Fibroblast of the aortic adventitia (primary cell): ENCODE data around the gene GPX8. TPM values are rescaled to one million over a fixed set of nuclear protein-coding genes. Genes with fewer than 3 reads are reported as not detected.

Source experiments
- DNase-seq: peaks from one replicate; pipeline ENCODE4 v3.0.0-alpha.2; 2010; ENCODE audit warnings: low read depth
- H3K4me3 ChIP-seq: 2 replicates; pipeline ENCODE4 v1.5.1; 2011; ENCODE audit warnings: low read depth, mild to moderate bottlenecking, control low read depth, low read length, moderate library complexity
- total RNA-seq: library from RNA; depleted of rRNA; stranded (reverse); fragments of >200 nt; gene quantifications from 2 replicates; pipeline ENCODE4 v1.2.3, GENCODE V29; 2012; ENCODE audit warnings: low replicate concordance
- TF ChIP-seq, protein P1 (sequence below): IDR thresholded peaks from 2 replicates; pipeline ENCODE4 v1.5.1; 2011; ENCODE audit warnings: mild to moderate bottlenecking, low read length, control low read depth, inconsistent platforms; ENCODE audit not compliant: insufficient read depth

Gene GPX8
- total RNA-seq, 1 donor = 244 TPM

DNA sequence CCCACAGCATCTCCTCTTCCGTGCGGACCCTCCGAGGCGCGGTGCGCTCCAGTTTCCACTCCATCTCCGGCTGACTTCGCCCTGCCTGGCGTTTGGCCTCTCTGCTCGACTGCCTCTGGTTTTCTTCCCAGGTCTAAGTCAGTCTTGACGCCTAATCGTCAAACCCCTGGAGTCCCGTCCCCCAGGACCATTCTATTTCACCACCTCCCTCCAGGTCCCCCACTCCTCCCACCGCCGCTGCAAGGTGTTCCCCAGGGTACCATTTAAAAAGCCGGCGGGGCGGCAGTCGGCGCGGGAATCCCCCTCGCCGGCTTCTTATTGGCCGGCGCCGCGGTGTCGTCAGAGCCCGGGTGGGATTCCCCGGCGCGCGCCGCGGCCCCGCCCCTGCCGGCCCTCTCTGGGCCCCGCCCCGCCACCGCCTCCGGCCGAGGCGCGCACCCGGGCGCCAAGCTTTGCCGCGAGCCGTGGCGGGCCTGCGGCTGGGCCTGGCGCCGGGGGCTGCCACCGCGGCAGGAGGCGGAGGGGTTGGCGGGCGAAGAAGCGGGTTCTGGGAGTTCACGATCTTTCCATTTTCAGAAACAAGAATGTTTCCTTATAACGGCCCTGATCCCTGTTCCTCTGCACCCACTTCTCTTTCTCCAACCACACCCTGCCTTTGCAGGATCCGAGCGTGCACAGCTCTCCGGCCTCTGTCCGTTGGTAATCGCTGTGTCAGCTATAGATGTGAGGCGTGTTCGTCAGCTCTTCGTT, 13.1 kb downstream of the GPX8 start, which contains the start of gene CDC20B:
CDC20B (minus strand) TSS at position 241 of the 750 bp plus-strand sequence; CDS start at position 64, 177 bp downstream.
- H3K4me3 ChIP-seq = peak within 1 kb of the TSS; percentile 69
- peak; percentile 50 for DNase-seq
- TF ChIP-seq, protein P1, sequence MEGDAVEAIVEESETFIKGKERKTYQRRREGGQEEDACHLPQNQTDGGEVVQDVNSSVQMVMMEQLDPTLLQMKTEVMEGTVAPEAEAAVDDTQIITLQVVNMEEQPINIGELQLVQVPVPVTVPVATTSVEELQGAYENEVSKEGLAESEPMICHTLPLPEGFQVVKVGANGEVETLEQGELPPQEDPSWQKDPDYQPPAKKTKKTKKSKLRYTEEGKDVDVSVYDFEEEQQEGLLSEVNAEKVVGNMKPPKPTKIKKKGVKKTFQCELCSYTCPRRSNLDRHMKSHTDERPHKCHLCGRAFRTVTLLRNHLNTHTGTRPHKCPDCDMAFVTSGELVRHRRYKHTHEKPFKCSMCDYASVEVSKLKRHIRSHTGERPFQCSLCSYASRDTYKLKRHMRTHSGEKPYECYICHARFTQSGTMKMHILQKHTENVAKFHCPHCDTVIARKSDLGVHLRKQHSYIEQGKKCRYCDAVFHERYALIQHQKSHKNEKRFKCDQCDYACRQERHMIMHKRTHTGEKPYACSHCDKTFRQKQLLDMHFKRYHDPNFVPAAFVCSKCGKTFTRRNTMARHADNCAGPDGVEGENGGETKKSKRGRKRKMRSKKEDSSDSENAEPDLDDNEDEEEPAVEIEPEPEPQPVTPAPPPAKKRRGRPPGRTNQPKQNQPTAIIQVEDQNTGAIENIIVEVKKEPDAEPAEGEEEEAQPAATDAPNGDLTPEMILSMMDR = no peak

DNA sequence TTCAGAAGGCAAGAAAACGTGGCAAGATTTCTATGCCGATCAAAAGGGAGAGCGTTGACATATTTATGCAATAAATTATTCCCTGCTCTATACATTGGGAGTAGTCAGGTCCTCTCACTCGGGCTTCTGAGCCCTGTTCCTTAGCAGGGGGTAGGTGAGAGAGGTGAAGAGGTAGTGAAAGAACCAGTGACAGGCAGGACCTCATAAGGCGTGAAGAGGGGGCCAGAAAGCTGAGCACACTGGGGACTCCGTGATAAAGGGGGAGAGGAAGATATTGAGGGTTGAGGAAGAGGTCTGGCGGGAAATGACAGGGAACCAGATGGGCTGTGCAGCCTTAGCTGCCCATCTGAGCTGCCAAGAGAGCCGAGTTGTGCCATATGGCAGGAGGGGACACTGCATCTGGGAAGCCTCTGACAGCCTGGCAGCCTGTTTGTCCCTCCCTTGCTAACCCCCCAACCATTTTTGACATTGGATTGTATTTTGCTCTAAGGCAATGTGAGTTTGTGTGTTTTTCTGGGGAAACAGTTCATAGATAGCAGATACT, 13.8 kb downstream of the GPX8 start:
- DNase-seq = no peak
- TF ChIP-seq, protein P1 = no peak
- H3K4me3 ChIP-seq = peak overlapping the region; percentile 64

DNA sequence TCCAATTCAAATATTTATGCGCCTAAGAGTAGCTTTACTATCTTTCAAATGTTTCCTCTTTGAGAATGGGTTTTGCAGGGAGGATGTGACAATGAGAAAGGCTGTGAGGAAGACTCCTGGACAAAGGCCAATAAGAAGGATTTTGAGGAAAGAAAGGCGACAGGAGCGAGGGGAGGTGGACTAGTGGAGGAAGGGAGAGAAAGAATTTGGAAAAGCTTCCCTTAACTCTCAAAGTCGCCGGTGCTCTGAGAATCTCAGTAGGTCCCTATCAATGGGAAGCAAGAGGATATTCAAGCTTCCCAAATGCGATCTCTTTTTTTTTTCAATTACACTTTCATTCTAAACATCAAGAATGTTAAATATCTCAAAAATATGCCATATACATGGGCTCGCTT, 15.8 kb downstream of the GPX8 start:
- H3K4me3 ChIP-seq = peak overlapping the region; percentile 23

DNA sequence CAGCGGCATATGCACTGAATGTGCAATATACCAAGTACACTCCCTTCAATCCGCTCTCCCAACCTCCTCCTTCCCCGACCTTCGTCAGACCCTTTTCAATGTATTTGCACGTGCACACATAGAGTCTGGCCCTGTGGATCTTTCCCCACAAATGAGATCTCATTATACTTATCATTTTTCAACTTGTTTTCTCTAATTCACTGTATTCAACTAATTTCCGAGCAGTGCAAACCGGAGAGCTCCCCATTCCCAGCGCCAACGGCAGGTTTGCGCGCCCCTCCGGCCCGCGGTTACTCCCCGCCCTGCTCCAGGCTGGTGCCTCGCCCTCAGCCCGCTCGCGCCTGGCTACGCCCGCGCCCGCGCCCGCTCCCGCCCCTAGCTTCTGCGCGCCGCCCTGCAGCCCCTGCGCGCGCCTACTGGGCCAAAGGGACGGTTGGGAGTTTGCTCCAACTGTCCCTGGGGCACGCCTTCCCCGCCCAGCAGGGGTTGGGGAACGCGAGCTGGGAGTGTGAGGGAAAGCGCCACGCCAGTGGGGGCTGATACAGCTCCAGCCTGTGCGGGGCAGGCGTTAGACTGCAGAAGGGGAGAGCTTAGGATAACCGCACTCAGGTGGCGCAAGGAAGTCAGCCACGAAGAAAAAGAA, 16.3 kb downstream of the GPX8 start:
- no peak for DNase-seq
- H3K4me3 ChIP-seq = peak overlapping the region; percentile 32
- TF ChIP-seq, protein P1 = no peak

More for the DNA sequence above, 15.8 kb downstream of the GPX8 start:
- TF ChIP-seq, protein P1 = no peak
- no peak for DNase-seq

DNA sequence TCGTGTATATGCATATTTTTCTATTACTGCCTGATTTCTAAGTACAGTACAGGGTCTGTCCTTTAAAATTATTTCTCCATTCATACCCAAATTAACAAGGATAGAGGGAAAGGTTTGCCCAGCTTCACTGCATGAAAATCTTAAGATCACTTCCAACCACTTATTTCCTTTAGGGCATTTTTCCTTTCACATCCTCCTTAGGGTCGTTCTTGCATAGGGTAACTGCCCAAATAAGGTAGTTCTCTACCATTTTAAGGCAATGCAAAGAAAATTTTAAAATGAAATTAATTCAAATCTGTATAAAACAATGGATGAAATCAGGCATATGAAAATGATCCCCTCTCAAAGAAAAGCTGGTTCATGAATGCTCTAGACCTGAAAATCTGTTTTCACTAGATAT, 17.1 kb downstream of the GPX8 start:
- H3K4me3 ChIP-seq = no peak overlapping the region
- TF ChIP-seq, protein P1 = no peak
- no peak for DNase-seq

DNA sequence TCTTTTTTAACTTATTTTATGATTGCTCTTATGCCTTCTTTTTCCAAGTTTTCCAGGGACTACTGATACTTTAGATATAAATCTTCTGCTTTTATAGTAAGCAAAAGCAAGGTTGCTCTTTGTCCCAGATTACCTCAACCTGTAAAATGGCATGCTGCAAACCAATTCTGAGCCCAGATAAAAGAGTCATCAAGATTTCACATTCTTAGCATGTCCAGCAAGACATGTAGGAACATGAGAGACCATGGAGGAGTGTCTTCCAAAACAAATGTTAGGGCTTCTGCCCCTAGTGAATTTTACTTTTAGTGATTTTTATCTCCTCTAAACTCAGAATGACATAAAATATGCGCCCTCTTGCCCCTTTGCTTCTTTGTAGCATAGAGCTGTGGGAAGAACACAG, 20.0 kb downstream of the GPX8 start:
- no peak for DNase-seq
- H3K4me3 ChIP-seq = no peak overlapping the region
- TF ChIP-seq, protein P1 = no peak
